ENCODE measurements around the gene SRRM2.

The SRRM2 gene

DNA sequence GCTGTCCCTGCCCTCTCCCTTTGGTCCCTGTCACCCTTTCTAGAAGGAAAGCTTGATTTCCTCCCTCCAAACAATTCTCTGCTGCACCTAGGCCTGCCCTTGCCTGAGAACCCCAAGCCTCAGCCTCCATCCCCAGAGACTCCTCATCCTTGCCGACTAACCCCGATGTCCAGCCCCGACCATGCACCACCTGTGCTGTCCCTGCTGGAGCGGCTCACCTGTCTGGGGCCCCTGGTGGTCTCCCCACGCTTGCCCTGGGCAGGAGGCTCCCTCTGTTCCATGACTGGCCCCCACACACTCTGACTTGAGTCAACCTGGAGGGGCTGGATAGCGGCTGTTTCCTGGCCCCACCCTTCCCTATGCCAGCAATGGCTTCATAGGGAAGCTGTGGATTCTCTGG lies 12.0 kb upstream of the SRRM2 start:
- DNase-seq, result no peak

- DNase-seq, result no peak
Observed at GRCh38 chr16:2741168-2741567, 11.3 kb upstream of the SRRM2 start.

DNA sequence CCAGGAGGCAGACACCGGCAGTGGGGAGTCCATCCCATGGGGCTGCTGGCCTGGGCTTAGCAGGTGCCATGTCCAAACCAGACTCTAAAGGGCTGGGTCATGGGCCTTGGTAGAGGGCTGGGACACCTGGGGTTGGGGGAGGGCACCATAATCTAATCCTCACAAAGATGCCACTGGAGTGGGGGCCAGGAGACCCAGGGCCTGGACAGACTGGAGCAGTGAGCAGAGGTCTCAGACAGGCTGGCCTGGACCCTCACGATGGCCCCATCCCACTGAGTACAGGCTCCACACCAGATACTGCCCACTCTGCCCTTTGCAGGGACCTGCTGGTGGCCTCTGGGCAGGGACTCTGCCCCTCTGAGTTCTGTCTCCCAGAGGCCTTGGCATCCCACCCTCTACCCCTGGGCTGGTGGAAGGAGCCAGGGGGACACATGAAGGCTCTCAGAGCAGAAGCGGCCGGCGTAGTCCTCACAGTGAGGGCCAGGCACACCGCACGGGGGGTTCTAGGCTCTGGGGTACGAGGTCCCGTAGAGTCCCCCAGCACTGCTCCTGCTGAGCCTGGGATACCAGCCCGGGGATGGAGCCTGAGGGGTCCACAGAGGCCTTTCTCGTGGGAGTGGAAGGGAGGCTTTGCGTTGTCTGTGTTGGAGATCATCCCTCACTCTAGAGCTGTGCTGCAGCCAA lies 10.0 kb upstream of the SRRM2 start:
- DNase-seq, result no peak

GRCh38 chr16:2743007-2743810 lies 9.2 kb upstream of the SRRM2 start:
- no peak for DNase-seq

GRCh38 chr16:2744711-2745110 lies 7.7 kb upstream of the SRRM2 start:
- DNase-seq, result no peak

DNA sequence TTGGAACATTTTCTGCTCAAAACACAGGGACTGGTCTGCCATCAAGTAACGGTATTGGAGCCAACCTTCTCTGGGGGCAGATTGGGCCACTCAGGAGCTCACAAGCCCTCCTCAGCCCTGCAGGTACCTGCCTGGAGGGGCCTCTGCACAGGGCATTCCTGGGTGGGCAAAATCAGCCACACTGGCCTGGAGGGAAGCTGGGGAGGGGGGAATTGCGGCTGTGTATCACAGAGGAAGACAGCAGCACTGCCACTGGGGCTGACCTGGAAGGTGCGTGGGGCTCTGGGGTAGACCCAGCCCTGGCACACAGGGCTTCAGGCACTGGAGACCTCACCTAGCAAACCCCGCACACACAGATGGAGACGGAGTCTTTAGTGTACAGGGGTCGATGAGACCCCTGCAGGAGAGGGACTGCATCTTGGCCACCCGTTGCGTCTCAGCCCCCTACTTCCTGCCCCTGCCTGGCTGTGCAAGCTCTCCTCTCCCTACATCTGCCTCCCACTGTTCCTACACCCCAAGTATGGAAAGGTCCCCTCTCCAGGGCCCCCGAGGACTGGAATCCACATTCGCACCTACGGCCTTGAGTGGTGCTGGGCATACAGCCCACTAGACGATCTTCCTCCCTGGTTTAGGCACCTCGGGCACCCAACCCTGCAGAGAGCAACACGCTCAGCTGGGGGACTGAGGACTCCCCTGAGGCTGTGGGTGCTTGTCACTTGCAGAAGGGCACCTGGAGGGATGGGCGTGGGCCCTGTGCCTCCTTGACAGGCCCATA lies 7.1 kb upstream of the SRRM2 start:
- no peak for DNase-seq

DNA sequence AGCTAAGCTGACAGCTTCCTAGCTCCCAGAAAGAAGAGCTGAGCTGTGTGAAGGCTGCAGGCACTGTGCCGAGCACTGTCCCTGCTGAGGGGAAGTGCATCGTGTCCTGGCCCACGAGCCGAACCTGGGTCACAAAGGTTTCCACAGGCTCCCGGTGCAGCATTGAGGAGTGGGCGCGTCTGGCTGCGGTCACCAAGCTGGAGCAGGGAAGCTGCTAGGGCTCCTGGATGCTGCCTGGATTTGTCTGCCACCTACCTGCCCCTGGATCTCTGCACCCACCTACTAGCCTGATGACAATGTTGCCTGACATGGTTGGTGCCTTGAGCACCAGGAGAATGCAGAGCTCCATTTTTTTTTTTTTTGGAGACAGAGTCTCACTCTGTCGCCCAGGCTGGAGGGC lies 6.5 kb upstream of the SRRM2 start:
- no peak for DNase-seq

- DNase-seq, result no peak
Observed at GRCh38 chr16:2748757-2749455, 3.5 kb upstream of the SRRM2 start.

DNA sequence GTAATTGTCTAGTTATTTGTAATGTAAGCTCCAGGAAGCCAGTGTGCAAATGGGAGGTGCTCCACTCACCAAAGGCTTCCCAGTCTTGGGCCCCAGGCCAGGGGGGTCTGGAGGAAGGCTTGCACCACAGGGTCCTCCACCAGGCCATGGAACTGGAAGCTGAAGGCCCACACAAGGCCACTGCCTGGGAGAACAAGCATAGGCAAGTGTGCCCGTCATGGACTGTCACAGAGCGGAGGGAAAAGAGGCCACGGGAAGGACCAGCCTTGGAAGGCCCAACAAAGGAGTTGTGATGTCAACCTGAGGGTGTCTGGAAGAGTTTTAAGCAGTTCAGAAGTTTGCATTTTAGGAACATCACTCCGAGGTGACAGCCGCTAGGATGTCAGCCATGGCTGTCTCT lies 3.0 kb upstream of the SRRM2 start:
- DNase-seq, result no peak

DNA sequence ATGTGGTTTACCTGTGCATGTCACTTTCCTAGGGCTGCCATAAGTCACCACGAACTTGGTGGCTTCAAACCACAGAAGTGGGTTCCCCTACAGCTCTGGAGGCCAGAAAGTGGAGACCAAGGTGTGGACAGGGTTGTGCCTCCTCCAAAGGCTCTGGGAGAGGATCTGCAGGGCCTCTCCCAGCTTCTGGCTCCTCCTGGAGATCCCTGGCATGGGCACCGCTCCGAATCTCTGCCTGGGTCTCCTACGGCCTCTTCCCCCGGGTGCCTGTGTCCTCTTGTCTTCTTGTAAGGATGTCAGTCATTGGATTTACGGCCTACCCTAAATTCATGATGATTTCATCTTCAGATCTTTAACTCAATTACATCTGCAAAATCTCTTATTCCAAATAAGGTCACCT lies 2.5 kb upstream of the SRRM2 start:
- no peak for DNase-seq

- no peak for DNase-seq
Observed at GRCh38 chr16:2751577-2752034, 832 bp upstream of the SRRM2 start.

GRCh38 chr16:2752850-2753732 lies 653 bp downstream of the SRRM2 start:
- DNase-seq, result no peak

DNA sequence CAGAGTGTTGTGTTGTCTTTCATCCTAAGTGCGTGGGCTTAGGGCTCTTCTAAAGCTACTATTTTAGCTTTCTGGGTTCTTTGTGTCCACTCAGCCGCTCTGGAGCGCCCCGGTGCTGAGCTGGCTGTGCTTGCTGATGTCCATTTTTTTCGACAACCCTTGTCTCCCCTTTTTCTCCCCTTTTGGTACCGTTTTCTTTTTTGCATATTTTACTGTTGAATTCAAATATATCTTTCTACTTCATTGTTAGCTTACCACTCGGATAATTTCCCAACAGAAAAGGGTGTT lies 1.2 kb downstream of the SRRM2 start:
- no peak for DNase-seq

GRCh38 chr16:2755158-2755557 lies 2.7 kb downstream of the SRRM2 start:
- no peak for DNase-seq

GRCh38 chr16:2756288-2757015 lies 4.0 kb downstream of the SRRM2 start:
- no peak for DNase-seq

GRCh38 chr16:2757344-2757743 lies 4.9 kb downstream of the SRRM2 start:
- no peak for DNase-seq

- DNase-seq, result no peak
Observed at GRCh38 chr16:2761472-2761871, 9.0 kb downstream of the SRRM2 start.

- DNase-seq, result no peak
Observed at GRCh38 chr16:2761886-2762583, 9.6 kb downstream of the SRRM2 start.

DNA sequence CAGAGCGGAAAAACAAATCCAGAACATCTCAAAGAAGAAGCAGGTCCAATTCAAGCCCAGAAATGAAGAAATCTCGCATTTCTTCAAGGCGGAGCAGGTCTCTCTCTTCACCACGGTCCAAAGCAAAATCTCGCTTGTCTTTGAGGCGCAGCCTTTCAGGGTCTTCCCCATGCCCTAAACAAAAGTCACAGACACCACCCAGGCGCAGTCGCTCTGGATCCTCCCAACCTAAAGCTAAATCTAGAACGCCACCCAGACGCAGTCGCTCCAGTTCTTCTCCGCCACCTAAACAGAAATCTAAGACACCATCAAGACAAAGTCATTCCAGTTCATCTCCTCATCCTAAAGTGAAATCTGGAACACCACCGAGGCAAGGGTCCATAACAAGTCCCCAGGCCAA lies 10.3 kb downstream of the SRRM2 start:
- DNase-seq, result no peak

DNA sequence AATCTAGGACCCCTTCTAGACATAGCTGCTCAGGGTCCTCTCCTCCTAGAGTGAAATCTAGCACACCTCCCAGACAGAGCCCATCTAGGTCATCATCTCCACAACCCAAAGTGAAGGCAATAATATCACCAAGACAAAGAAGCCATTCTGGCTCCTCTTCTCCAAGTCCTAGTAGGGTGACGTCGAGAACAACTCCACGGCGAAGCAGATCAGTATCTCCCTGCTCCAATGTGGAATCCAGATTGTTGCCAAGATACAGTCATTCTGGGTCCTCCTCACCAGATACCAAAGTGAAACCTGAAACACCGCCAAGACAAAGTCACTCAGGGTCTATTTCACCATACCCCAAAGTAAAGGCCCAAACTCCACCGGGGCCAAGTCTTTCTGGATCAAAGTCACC lies 10.7 kb downstream of the SRRM2 start:
- DNase-seq, result no peak

- no peak for DNase-seq
Observed at GRCh38 chr16:2764718-2765117, 12.3 kb downstream of the SRRM2 start.

Data from activated CD4-positive, alpha-beta T cell treated with anti-CD3 and anti-CD28 coated beads for 4 hours (primary cell).